ENCODE data around the gene NAPG. TPM values are rescaled to one million over a fixed set of nuclear protein-coding genes. Genes with fewer than 3 reads are reported as not detected.

The NAPG gene
- polyA plus RNA-seq, 3 donors, result 17.1 to 27.1 (median 21.9) TPM

Other genes with a start within 250 kb of the NAPG start
- 100 to 1,000 TPM in 2 of 3 donors, 10 to 100 TPM in 1; 80.7 to 113 (median 109) TPM for gene APCDD1, start 71.4 kb upstream of the NAPG start, polyA plus RNA-seq (ENCODE audit: insufficient read length in 3 of 3)